Measurements from ENCODE around the gene PSPN.

Gene PSPN

DNA sequence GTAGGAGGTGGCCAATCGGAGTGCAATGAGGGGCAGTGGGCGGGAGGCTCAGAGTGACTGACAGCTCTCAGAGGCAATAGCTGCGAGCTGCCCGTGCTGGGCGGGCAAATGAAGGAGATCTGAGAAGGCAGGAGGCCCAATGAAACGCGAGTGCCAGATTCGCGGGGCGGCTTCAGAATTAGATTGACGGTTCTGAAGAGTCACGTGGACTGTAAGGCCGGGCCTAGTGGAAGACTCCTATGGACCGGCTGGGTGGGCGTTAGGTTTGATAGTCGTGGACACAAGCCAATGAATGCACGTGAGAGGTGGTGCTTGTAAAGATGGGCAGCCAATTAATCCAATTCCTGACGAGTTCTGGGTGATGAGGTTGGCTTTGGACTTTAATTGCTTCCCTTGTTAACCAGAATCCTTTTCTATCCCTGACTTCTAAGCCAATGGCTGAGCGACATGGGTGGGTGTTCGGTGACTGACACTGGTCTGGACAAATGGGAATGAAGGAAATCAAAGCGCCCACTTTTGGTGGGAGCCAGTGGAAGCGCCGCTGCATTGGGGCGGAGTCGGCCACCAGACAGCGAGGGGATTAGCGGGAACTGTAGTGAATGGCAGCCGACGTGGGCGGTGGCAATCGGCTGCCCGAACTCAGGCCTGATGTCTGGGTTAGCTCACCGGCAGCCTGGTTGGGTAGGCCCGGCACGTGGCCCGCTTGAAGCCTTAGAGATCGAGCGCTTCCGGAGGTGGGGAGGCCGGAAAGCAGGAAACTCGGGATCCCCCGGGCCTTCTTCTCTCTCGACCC lies 49.4 kb upstream of the PSPN start (continued):
- TF ChIP-seq ZNF266 (tag by site-specific recombination; IDR thresholded peaks at IDR 0.05; ENCODE audit: low read depth) = no peak
- TF ChIP-seq, protein P1, sequence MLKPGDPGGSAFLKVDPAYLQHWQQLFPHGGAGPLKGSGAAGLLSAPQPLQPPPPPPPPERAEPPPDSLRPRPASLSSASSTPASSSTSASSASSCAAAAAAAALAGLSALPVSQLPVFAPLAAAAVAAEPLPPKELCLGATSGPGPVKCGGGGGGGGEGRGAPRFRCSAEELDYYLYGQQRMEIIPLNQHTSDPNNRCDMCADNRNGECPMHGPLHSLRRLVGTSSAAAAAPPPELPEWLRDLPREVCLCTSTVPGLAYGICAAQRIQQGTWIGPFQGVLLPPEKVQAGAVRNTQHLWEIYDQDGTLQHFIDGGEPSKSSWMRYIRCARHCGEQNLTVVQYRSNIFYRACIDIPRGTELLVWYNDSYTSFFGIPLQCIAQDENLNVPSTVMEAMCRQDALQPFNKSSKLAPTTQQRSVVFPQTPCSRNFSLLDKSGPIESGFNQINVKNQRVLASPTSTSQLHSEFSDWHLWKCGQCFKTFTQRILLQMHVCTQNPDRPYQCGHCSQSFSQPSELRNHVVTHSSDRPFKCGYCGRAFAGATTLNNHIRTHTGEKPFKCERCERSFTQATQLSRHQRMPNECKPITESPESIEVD (tag by site-specific recombination; IDR thresholded peaks at IDR 0.05) = no peak
- no peak for TF ChIP-seq ZBTB1 (tag by site-specific recombination; IDR thresholded peaks at IDR 0.05)
- no peak for TF ChIP-seq ZNF473 (tag by site-specific recombination; IDR thresholded peaks at IDR 0.05)
- TF ChIP-seq GLI4 (tag by site-specific recombination; IDR thresholded peaks at IDR 0.05) = no peak
- TF ChIP-seq, protein P2, sequence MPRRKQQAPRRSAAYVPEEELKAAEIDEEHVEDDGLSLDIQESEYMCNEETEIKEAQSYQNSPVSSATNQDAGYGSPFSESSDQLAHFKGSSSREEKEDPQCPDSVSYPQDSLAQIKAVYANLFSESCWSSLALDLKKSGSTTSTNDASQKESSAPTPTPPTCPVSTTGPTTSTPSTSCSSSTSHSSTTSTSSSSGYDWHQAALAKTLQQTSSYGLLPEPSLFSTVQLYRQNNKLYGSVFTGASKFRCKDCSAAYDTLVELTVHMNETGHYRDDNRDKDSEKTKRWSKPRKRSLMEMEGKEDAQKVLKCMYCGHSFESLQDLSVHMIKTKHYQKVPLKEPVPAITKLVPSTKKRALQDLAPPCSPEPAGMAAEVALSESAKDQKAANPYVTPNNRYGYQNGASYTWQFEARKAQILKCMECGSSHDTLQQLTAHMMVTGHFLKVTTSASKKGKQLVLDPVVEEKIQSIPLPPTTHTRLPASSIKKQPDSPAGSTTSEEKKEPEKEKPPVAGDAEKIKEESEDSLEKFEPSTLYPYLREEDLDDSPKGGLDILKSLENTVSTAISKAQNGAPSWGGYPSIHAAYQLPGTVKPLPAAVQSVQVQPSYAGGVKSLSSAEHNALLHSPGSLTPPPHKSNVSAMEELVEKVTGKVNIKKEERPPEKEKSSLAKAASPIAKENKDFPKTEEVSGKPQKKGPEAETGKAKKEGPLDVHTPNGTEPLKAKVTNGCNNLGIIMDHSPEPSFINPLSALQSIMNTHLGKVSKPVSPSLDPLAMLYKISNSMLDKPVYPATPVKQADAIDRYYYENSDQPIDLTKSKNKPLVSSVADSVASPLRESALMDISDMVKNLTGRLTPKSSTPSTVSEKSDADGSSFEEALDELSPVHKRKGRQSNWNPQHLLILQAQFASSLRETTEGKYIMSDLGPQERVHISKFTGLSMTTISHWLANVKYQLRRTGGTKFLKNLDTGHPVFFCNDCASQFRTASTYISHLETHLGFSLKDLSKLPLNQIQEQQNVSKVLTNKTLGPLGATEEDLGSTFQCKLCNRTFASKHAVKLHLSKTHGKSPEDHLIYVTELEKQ (tag by site-specific recombination; IDR thresholded peaks at IDR 0.05; ENCODE audit: borderline replicate concordance) = peak; percentile 25; the same call in 1 of the 2 replicates
- no peak for TF ChIP-seq ZNF510 (tag by site-specific recombination; IDR thresholded peaks at IDR 0.05; ENCODE audit: insufficient replicate concordance)
- TF ChIP-seq ZNF426 (tag by site-specific recombination; IDR thresholded peaks at IDR 0.05) = no peak
- TF ChIP-seq, protein P3, sequence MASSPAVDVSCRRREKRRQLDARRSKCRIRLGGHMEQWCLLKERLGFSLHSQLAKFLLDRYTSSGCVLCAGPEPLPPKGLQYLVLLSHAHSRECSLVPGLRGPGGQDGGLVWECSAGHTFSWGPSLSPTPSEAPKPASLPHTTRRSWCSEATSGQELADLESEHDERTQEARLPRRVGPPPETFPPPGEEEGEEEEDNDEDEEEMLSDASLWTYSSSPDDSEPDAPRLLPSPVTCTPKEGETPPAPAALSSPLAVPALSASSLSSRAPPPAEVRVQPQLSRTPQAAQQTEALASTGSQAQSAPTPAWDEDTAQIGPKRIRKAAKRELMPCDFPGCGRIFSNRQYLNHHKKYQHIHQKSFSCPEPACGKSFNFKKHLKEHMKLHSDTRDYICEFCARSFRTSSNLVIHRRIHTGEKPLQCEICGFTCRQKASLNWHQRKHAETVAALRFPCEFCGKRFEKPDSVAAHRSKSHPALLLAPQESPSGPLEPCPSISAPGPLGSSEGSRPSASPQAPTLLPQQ (tag by site-specific recombination; IDR thresholded peaks at IDR 0.05) = peak; percentile 92
- no peak for TF ChIP-seq ZNF626 (tag by site-specific recombination; IDR thresholded peaks at IDR 0.05)
- TF ChIP-seq ZNF324 (tag by site-specific recombination; IDR thresholded peaks at IDR 0.05) = peak; percentile 85; the same call in 1 of the 2 replicates
- TF ChIP-seq, protein P4, sequence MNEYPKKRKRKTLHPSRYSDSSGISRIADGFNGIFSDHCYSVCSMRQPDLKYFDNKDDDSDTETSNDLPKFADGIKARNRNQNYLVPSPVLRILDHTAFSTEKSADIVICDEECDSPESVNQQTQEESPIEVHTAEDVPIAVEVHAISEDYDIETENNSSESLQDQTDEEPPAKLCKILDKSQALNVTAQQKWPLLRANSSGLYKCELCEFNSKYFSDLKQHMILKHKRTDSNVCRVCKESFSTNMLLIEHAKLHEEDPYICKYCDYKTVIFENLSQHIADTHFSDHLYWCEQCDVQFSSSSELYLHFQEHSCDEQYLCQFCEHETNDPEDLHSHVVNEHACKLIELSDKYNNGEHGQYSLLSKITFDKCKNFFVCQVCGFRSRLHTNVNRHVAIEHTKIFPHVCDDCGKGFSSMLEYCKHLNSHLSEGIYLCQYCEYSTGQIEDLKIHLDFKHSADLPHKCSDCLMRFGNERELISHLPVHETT (tag by site-specific recombination; IDR thresholded peaks at IDR 0.05) = 0 out of 2 replicates have a peak, but pooled peaks have one; percentile 17
- TF ChIP-seq ZNF585B (tag by site-specific recombination; IDR thresholded peaks at IDR 0.05) = no peak
- no peak for TF ChIP-seq ZNF707 (tag by site-specific recombination; IDR thresholded peaks at IDR 0.05)
- peak; percentile 72 for TF ChIP-seq KLF10 (tag by site-specific recombination; IDR thresholded peaks at IDR 0.05)
- peak; percentile 81 for TF ChIP-seq ZBTB48 (tag by site-specific recombination; IDR thresholded peaks at IDR 0.05)
- no peak for TF ChIP-seq WT1 (tag by site-specific recombination; IDR thresholded peaks at IDR 0.05)
- no peak for TF ChIP-seq MEIS1 (CRISPR knock-in tag; IDR thresholded peaks at IDR 0.05; ENCODE audit: borderline replicate concordance)
- TF ChIP-seq, protein P5, sequence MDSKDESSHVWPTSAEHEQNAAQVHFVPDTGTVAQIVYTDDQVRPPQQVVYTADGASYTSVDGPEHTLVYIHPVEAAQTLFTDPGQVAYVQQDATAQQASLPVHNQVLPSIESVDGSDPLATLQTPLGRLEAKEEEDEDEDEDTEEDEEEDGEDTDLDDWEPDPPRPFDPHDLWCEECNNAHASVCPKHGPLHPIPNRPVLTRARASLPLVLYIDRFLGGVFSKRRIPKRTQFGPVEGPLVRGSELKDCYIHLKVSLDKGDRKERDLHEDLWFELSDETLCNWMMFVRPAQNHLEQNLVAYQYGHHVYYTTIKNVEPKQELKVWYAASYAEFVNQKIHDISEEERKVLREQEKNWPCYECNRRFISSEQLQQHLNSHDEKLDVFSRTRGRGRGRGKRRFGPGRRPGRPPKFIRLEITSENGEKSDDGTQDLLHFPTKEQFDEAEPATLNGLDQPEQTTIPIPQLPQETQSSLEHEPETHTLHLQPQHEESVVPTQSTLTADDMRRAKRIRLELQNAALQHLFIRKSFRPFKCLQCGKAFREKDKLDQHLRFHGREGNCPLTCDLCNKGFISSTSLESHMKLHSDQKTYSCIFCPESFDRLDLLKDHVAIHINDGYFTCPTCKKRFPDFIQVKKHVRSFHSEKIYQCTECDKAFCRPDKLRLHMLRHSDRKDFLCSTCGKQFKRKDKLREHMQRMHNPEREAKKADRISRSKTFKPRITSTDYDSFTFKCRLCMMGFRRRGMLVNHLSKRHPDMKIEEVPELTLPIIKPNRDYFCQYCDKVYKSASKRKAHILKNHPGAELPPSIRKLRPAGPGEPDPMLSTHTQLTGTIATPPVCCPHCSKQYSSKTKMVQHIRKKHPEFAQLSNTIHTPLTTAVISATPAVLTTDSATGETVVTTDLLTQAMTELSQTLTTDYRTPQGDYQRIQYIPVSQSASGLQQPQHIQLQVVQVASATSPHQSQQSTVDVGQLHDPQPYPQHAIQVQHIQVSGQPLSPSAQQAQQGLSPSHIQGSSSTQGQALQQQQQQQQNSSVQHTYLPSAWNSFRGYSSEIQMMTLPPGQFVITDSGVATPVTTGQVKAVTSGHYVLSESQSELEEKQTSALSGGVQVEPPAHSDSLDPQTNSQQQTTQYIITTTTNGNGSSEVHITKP (tag by site-specific recombination; IDR thresholded peaks at IDR 0.05) = peak; percentile 78
- peak; percentile 84 for TF ChIP-seq ZNF561 (tag by site-specific recombination; IDR thresholded peaks at IDR 0.05; ENCODE audit: borderline replicate concordance)
- TF ChIP-seq ZBTB17 (tag by site-specific recombination; IDR thresholded peaks at IDR 0.05) = peak; percentile 94
- no peak for TF ChIP-seq TCF7L2 (IDR thresholded peaks at IDR 0.05; ENCODE audit: borderline replicate concordance, low read depth, low read length)
- TF ChIP-seq ZNF138 (tag by site-specific recombination; IDR thresholded peaks at IDR 0.05; ENCODE audit: borderline replicate concordance) = no peak

All from HEK293 (cell line).